ENCODE results near the gene KSR1. TPM values are rescaled to one million over a fixed set of nuclear protein-coding genes. Genes with fewer than 3 reads are reported as not detected.

Gene KSR1
- total RNA-seq, 1 experiment from 2014 or later, result 4.5 TPM

- H3K27me3 Mint-ChIP-seq (ENCODE audit: unreplicated experiment), result peaks cover 6% of the 10 kb centered on the region
- CTCF ChIA-PET, result interaction anchor here (0.6 kb wide), 1 partner anchor 65 kb away, joined by 3 read pairs; no protein-coding TSS in a partner anchor
- peaks cover 7% of the 10 kb centered on the region for H3K4me1 Mint-ChIP-seq (ENCODE audit: low read depth, unreplicated experiment)
- no peak overlapping the region for H3K4me3 Mint-ChIP-seq (ENCODE audit: low read depth, unreplicated experiment)
- BruUV-seq (replicated peaks), result no TSS peak
- H3K36me3 Mint-ChIP-seq (ENCODE audit: insufficient read depth, unreplicated experiment), result no peaks in the 10 kb centered on the region
- peak; percentile 39 for DNase-seq
- TF ChIP-seq CTCF (IDR thresholded peaks at IDR 0.05; ENCODE audit: unreplicated experiment), result no peak
- peak overlapping the region; percentile 16 for H3K27ac Mint-ChIP-seq (ENCODE audit: unreplicated experiment)
- intact Hi-C loops (cut with micrococcal nuclease; ENCODE audit: unreplicated experiment), result no loop called here
- H3K9me3 Mint-ChIP-seq (ENCODE audit: low read depth, unreplicated experiment), result no peaks in the 10 kb centered on the region
Observed at GRCh38 chr17:27529230-27529796, 73.1 kb downstream of the KSR1 start.

DNA sequence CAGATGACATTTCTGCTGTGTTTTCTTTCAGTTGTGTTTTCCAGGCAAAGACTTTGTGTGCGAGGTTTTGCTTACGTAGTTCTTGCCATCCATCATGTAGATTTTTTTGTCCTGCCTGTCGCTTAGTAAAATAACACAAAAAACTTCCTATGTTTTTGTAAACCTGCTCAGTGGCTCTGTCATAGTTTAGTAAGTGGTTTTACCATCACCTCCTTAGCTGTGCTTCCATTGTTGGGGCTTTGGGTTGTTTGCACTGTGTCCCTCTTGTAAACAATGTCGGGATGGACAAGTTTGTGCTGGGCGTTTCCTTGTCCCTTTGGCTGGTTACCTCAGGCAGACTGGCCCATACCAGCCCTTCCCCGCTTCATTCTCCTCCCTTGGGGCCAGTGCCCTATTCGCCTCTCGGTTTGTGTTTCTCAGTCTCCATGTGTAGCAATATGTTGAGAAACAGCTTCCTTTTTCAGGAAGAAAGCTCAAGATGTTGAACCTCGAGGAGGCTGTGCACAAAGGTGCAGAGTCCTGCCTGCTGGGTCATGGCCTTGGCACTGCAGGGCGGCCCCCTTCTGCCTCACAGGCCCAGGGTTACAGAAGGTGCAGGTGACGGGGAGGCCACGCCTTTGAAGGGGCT is 74.6 kb downstream of the KSR1 start:
- BruUV-seq (replicated peaks), result no TSS peak

DNA sequence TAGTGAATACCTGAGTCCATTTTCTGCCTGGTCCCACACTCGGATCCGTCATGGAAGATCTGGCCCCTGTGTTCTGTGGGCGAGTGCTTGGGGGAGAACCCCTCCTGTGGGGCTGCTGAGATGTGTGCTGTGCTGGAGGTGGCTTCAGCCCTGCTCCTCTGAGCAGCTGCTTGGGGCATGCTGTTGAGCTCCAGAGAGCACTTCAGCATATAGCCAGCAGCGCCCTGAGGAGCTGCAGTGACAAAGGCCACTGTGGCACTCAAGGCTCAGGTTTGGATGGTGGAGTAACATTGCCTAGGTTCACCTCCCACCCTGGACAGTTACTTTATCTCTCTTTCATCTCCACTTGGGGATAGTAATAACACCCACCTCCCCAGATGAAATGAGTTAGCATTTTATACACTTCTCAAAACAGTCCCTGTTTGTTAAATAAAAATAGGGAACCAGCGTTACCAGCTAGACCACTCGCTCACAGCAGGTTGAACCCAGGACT is 75.3 kb downstream of the KSR1 start:
- peaks cover 7% of the 10 kb centered on the region for H3K4me1 Mint-ChIP-seq (ENCODE audit: low read depth, unreplicated experiment)
- intact Hi-C loops (cut with micrococcal nuclease; ENCODE audit: unreplicated experiment), result no loop called here
- DNase-seq, result no peak
- H3K4me3 Mint-ChIP-seq (ENCODE audit: low read depth, unreplicated experiment), result no peak overlapping the region
- no peak for TF ChIP-seq CTCF (IDR thresholded peaks at IDR 0.05; ENCODE audit: unreplicated experiment)
- no peaks in the 10 kb centered on the region for H3K9me3 Mint-ChIP-seq (ENCODE audit: low read depth, unreplicated experiment)
- BruUV-seq (replicated peaks), result no TSS peak
- no peaks in the 10 kb centered on the region for H3K27me3 Mint-ChIP-seq (ENCODE audit: unreplicated experiment)
- CTCF ChIA-PET, result no interaction called here
- no peak overlapping the region for H3K27ac Mint-ChIP-seq (ENCODE audit: unreplicated experiment)
- no peaks in the 10 kb centered on the region for H3K36me3 Mint-ChIP-seq (ENCODE audit: insufficient read depth, unreplicated experiment)

More for the DNA sequence above, 74.6 kb downstream of the KSR1 start:
- no peaks in the 10 kb centered on the region for H3K36me3 Mint-ChIP-seq (ENCODE audit: insufficient read depth, unreplicated experiment)
- no peaks in the 10 kb centered on the region for H3K9me3 Mint-ChIP-seq (ENCODE audit: low read depth, unreplicated experiment)
- CTCF ChIA-PET, result no interaction called here
- no peaks in the 10 kb centered on the region for H3K27me3 Mint-ChIP-seq (ENCODE audit: unreplicated experiment)
- no peak for DNase-seq
- intact Hi-C loops (cut with micrococcal nuclease; ENCODE audit: unreplicated experiment), result no loop called here
- no peak overlapping the region for H3K4me3 Mint-ChIP-seq (ENCODE audit: low read depth, unreplicated experiment)
- no peak overlapping the region for H3K27ac Mint-ChIP-seq (ENCODE audit: unreplicated experiment)
- no peak for TF ChIP-seq CTCF (IDR thresholded peaks at IDR 0.05; ENCODE audit: unreplicated experiment)
- H3K4me1 Mint-ChIP-seq (ENCODE audit: low read depth, unreplicated experiment), result peaks cover 7% of the 10 kb centered on the region

- CTCF ChIA-PET, result no interaction called here
- H3K27ac Mint-ChIP-seq (ENCODE audit: unreplicated experiment), result no peak overlapping the region
- no peaks in the 10 kb centered on the region for H3K27me3 Mint-ChIP-seq (ENCODE audit: unreplicated experiment)
- BruUV-seq (replicated peaks), result no TSS peak
- DNase-seq, result no peak
- no peak for TF ChIP-seq CTCF (IDR thresholded peaks at IDR 0.05; ENCODE audit: unreplicated experiment)
- no peak overlapping the region for H3K4me3 Mint-ChIP-seq (ENCODE audit: low read depth, unreplicated experiment)
- H3K9me3 Mint-ChIP-seq (ENCODE audit: low read depth, unreplicated experiment), result no peaks in the 10 kb centered on the region
- H3K4me1 Mint-ChIP-seq (ENCODE audit: low read depth, unreplicated experiment), result peaks cover 7% of the 10 kb centered on the region
- intact Hi-C loops (cut with micrococcal nuclease; ENCODE audit: unreplicated experiment), result no loop called here
- H3K36me3 Mint-ChIP-seq (ENCODE audit: insufficient read depth, unreplicated experiment), result no peaks in the 10 kb centered on the region
Observed at GRCh38 chr17:27532269-27533263, 76.3 kb downstream of the KSR1 start.
